Endodermal cell (in vitro differentiated cells): Measurements from ENCODE around the gene STOML2. TPM values are rescaled to one million over a fixed set of nuclear protein-coding genes. Genes with fewer than 3 reads are reported as not detected.

Experiments used
- DNase-seq: peaks from one replicate; pipeline ENCODE4 v3.0.0-alpha.2; 2017
- H3K27ac ChIP-seq: 2 replicates; pipeline ENCODE4 v1.5.1; 2013; ENCODE audit warnings: mild to moderate bottlenecking, low read depth, low read length, moderate library complexity
- H3K27me3 ChIP-seq: 2 replicates; pipeline ENCODE4 v1.6.1; 2013; ENCODE audit warnings: mild to moderate bottlenecking, low read length, moderate library complexity; ENCODE audit not compliant: insufficient read depth, control insufficient read depth, poor library complexity, severe bottlenecking
- H3K36me3 ChIP-seq: 2 replicates; pipeline ENCODE4 v1.7.0; 2013; ENCODE audit warnings: mild to moderate bottlenecking, low read length, moderate library complexity; ENCODE audit not compliant: control insufficient read depth, insufficient read depth
- H3K4me1 ChIP-seq: one replicate; pipeline ENCODE4 v1.7.0; 2013; ENCODE audit warnings: low read length; ENCODE audit not compliant: control insufficient read depth, insufficient read depth
- H3K4me3 ChIP-seq: 2 replicates; pipeline ENCODE4 v1.5.1; 2013; ENCODE audit warnings: mild to moderate bottlenecking, low read length, moderate library complexity
- H3K9ac ChIP-seq: 2 replicates; pipeline ENCODE4 v1.6.1; 2013; ENCODE audit warnings: mild to moderate bottlenecking, low read length, moderate library complexity; ENCODE audit not compliant: poor library complexity, severe bottlenecking; ENCODE audit errors: extremely low read depth
- H3K9me3 ChIP-seq: 2 replicates; pipeline ENCODE4 v1.6.1; 2013; ENCODE audit warnings: mild to moderate bottlenecking, low read length, moderate library complexity; ENCODE audit not compliant: control insufficient read depth
- H3K27ac Mint-ChIP-seq: 2 replicates; pipeline ENCODE4 v1.8.0; 2020; ENCODE audit warnings: mixed read lengths
- H3K27me3 Mint-ChIP-seq: 2 replicates; pipeline ENCODE4 v1.8.0; 2021; ENCODE audit warnings: mild to moderate bottlenecking, mixed read lengths; ENCODE audit not compliant: insufficient read depth
- H3K36me3 Mint-ChIP-seq: 2 replicates; pipeline ENCODE4 v1.8.0; 2020; ENCODE audit warnings: low read depth, mixed read lengths
- H3K4me1 Mint-ChIP-seq: 2 replicates; pipeline ENCODE4 v1.8.0; 2020; ENCODE audit warnings: mixed read lengths
- H3K4me3 Mint-ChIP-seq: 2 replicates; pipeline ENCODE4 v1.8.0; 2020; ENCODE audit warnings: mild to moderate bottlenecking, moderate library complexity, mixed read lengths
- H3K9me3 Mint-ChIP-seq: 2 replicates; pipeline ENCODE4 v1.8.0; 2020; ENCODE audit warnings: mild to moderate bottlenecking, mixed read lengths
- CTCF ChIP-seq: fragments of 200-600 bp; sonication (generic); conservative IDR thresholded peaks from 2 replicates; pipeline ENCODE4 v1.5.0; 2021; ENCODE audit warnings: antibody characterized with exemption, mild to moderate bottlenecking
- WGBS, 2 experiments: methylation state at CpG; one replicate each; pipeline versions ENCODE4 v1.1.5 to v1.1.7; 2013; ENCODE audit warnings: missing lambda C conversion rate in 2 of 2, mixed read lengths in 1 of 2; ENCODE audit not compliant: insufficient coverage in 1 of 2, insufficient read length in 1 of 2; 5-methylcytosine and 5-hydroxymethylcytosine counted together
- total RNA-seq, 2 donors: library from RNA; stranded (reverse); fragmentation: NEBNext Ultra II Directional in 1 of 2; extraction: Animal tissue kit (Norgen Biotek cat#: 25700) in 1 of 2; gene quantifications; 2 replicates in 1 of 2; 3 replicates in 1 of 2; pipeline ENCODE4 v1.2.1, GENCODE V29; 2021

Gene STOML2
- total RNA-seq, 2 donors from 2014 or later, result 158 to 201 TPM

- WGBS, 2 experiments, result 95 to 96% methylated on average over 10 to 11 of the region's 11 CpGs
- H3K9me3 Mint-ChIP-seq, result no peaks in the 10 kb centered on the region
- H3K27ac ChIP-seq, result no peak overlapping the region
- H3K9ac ChIP-seq, result no peak overlapping the region
- TF ChIP-seq CTCF, result no peak
- H3K27ac Mint-ChIP-seq, result no peak overlapping the region
- no peaks in the 10 kb centered on the region for H3K27me3 Mint-ChIP-seq
- no peak overlapping the region for H3K4me3 ChIP-seq
- H3K4me3 Mint-ChIP-seq, result no peak overlapping the region
- H3K4me1 Mint-ChIP-seq, result no peaks in the 10 kb centered on the region
- no peaks in the 10 kb centered on the region for H3K4me1 ChIP-seq
- H3K36me3 Mint-ChIP-seq, result peaks cover 95% of the 10 kb centered on the region
- peaks cover 99% of the 10 kb centered on the region for H3K36me3 ChIP-seq
- no peaks in the 10 kb centered on the region for H3K27me3 ChIP-seq
- DNase-seq, result no peak
- no peaks in the 10 kb centered on the region for H3K9me3 ChIP-seq
Observed at GRCh38 chr9:35060548-35061207, 42.3 kb downstream of the STOML2 start.

- no peaks in the 10 kb centered on the region for H3K27me3 Mint-ChIP-seq
- H3K27ac ChIP-seq, result no peak overlapping the region
- H3K36me3 ChIP-seq, result peaks cover 99% of the 10 kb centered on the region
- H3K4me3 Mint-ChIP-seq, result no peak overlapping the region
- no peaks in the 10 kb centered on the region for H3K9me3 Mint-ChIP-seq
- peaks cover 95% of the 10 kb centered on the region for H3K36me3 Mint-ChIP-seq
- TF ChIP-seq CTCF, result no peak
- H3K4me3 ChIP-seq, result no peak overlapping the region
- no peak for DNase-seq
- no peaks in the 10 kb centered on the region for H3K9me3 ChIP-seq
- H3K9ac ChIP-seq, result no peak overlapping the region
- no peaks in the 10 kb centered on the region for H3K4me1 ChIP-seq
- WGBS, 2 experiments, result 96 to 98% methylated on average over 9 to 10 of the region's 10 CpGs
- H3K27me3 ChIP-seq, result no peaks in the 10 kb centered on the region
- H3K4me1 Mint-ChIP-seq, result no peaks in the 10 kb centered on the region
- no peak overlapping the region for H3K27ac Mint-ChIP-seq
Observed at GRCh38 chr9:35059438-35059837, 43.5 kb downstream of the STOML2 start.

GRCh38 chr9:35057271-35057620, 45.7 kb downstream of the STOML2 start:
- Mint-ChIP-seq H3K9me3 (no peaks in the 10 kb centered on the region), H3K27me3 (no peaks in the 10 kb centered on the region), H3K36me3 (peaks cover 96% of the 10 kb centered on the region), H3K4me1 (no peaks in the 10 kb centered on the region), H3K4me3 (no peak overlapping the region), H3K27ac (no peak overlapping the region)
- Histone ChIP-seq H3K4me1 (no peaks in the 10 kb centered on the region), H3K36me3 (peaks cover 98% of the 10 kb centered on the region), H3K27ac (no peak overlapping the region), H3K4me3 (no peak overlapping the region), H3K27me3 (no peaks in the 10 kb centered on the region), H3K9me3 (no peaks in the 10 kb centered on the region), H3K9ac (no peak overlapping the region)
- WGBS, 2 experiments, result 95 to 96% methylated on average over 4 to 8 of the region's 8 CpGs
- DNase-seq, result no peak
- TF ChIP-seq CTCF, result no peak
